ENCODE measurements around the gene FSTL4. TPM values are rescaled to one million over a fixed set of nuclear protein-coding genes. Genes with fewer than 3 reads are reported as not detected.

The FSTL4 gene
- total and polyA plus RNA-seq, 2 donors from 2014 or later: 0.09 to 4.0 TPM

- no peaks in the 10 kb centered on the region for H3K36me3 ChIP-seq (ENCODE audit: control insufficient read depth in 2 of 3, insufficient read depth in 3 of 3, low read length in 3 of 3)
- intact Hi-C loops (cut with DNase I): no loop called here
- TF ChIP-seq CTCF (IDR thresholded peaks at IDR 0.05; ENCODE audit: borderline replicate concordance, extremely low read depth, insufficient read depth): no peak
- H3K27me3 ChIP-seq (ENCODE audit: control insufficient read depth, insufficient read depth, low read length): no peaks in the 10 kb centered on the region
- H3K4me3 ChIP-seq (ENCODE audit: low read length in 3 of 3): no peak overlapping the region
- no peak overlapping the region for H3K9ac ChIP-seq (ENCODE audit: low read length in 3 of 3)
- DNase-seq: peak in 2 of 5 donors; percentile 18 to 61
- H3K9me3 ChIP-seq (ENCODE audit: control insufficient read depth in 2 of 3, insufficient read depth in 1 of 3, low read length in 3 of 3): peaks cover 0 to 2% (median 0%) of the 10 kb centered on the region in 3 donors
- no peak overlapping the region for H3K27ac ChIP-seq (ENCODE audit: low read depth in 2 of 2, low read length in 2 of 2)
- H3K4me1 ChIP-seq (ENCODE audit: control insufficient read depth in 2 of 3, insufficient read depth in 2 of 3, low read depth in 1 of 3, low read length in 3 of 3): peaks cover 0 to 8% (median 0%) of the 10 kb centered on the region in 3 donors
- FAIRE-seq: no peak
These were observed 145.0 kb downstream of the FSTL4 start for GRCh38 chr5:133467335-133467779.

- peaks cover 0 to 8% (median 0%) of the 10 kb centered on the region in 3 donors for H3K4me1 ChIP-seq (ENCODE audit: control insufficient read depth in 2 of 3, insufficient read depth in 2 of 3, low read depth in 1 of 3, low read length in 3 of 3)
- no peak for TF ChIP-seq CTCF (IDR thresholded peaks at IDR 0.05; ENCODE audit: borderline replicate concordance, extremely low read depth, insufficient read depth)
- no peak overlapping the region for H3K27ac ChIP-seq (ENCODE audit: low read depth in 2 of 2, low read length in 2 of 2)
- intact Hi-C loops (cut with DNase I): no loop called here
- no peaks in the 10 kb centered on the region for H3K27me3 ChIP-seq (ENCODE audit: control insufficient read depth, insufficient read depth, low read length)
- DNase-seq (no peak), FAIRE-seq (no peak)
- H3K9ac ChIP-seq (ENCODE audit: low read length in 3 of 3): no peak overlapping the region
- H3K36me3 ChIP-seq (ENCODE audit: control insufficient read depth in 2 of 3, insufficient read depth in 3 of 3, low read length in 3 of 3): no peaks in the 10 kb centered on the region
- H3K9me3 ChIP-seq (ENCODE audit: control insufficient read depth in 2 of 3, insufficient read depth in 1 of 3, low read length in 3 of 3): peaks cover 0 to 2% (median 0%) of the 10 kb centered on the region in 3 donors
- H3K4me3 ChIP-seq (ENCODE audit: low read length in 3 of 3): no peak overlapping the region
These were observed 145.6 kb downstream of the FSTL4 start for GRCh38 chr5:133466556-133467334.

- H3K4me1 ChIP-seq (ENCODE audit: control insufficient read depth in 2 of 3, insufficient read depth in 2 of 3, low read depth in 1 of 3, low read length in 3 of 3): peaks cover 0 to 8% (median 0%) of the 10 kb centered on the region in 3 donors
- FAIRE-seq (no peak), DNase-seq (no peak)
- intact Hi-C loops (cut with DNase I): no loop called here
- H3K27me3 ChIP-seq (ENCODE audit: control insufficient read depth, insufficient read depth, low read length): no peaks in the 10 kb centered on the region
- H3K36me3 ChIP-seq (ENCODE audit: control insufficient read depth in 2 of 3, insufficient read depth in 3 of 3, low read length in 3 of 3): no peaks in the 10 kb centered on the region
- TF ChIP-seq CTCF (IDR thresholded peaks at IDR 0.05; ENCODE audit: borderline replicate concordance, extremely low read depth, insufficient read depth): no peak
- peaks cover 0 to 2% (median 0%) of the 10 kb centered on the region in 3 donors for H3K9me3 ChIP-seq (ENCODE audit: control insufficient read depth in 2 of 3, insufficient read depth in 1 of 3, low read length in 3 of 3)
- no peak overlapping the region for H3K9ac ChIP-seq (ENCODE audit: low read length in 3 of 3)
- no peak overlapping the region for H3K4me3 ChIP-seq (ENCODE audit: low read length in 3 of 3)
- no peak overlapping the region for H3K27ac ChIP-seq (ENCODE audit: low read depth in 2 of 2, low read length in 2 of 2)
These were observed 148.3 kb downstream of the FSTL4 start for GRCh38 chr5:133464013-133464412.
